ENCODE data around the gene WAPL. TPM values are rescaled to one million over a fixed set of nuclear protein-coding genes. Genes with fewer than 3 reads are reported as not detected.
"Not testable (repeated sequence)": the region's sequence is repeated elsewhere in the genome, so short reads cannot be mapped to it uniquely, and the experiment has no call there.

Gene WAPL
- total and polyA plus RNA-seq, 2 donors (not counting 1 experiment from before 2014, with no cell fraction given): 8.3 to 42.8 TPM

- H3K27me3 Mint-ChIP-seq: peaks cover 4% of the 10 kb centered on the region
- Histone ChIP-seq H3K27ac (ENCODE audit: low read length in 2 of 2) (no peak overlapping the region), H3K79me2 (ENCODE audit: control insufficient read depth, insufficient read depth, low read length) (no peaks in the 10 kb centered on the region), H3K4me2 (replicated peaks; ENCODE audit: low read depth, low read length, poor library complexity, severe bottlenecking) (peak overlapping the region; percentile 44), H3K36me3 (replicated peaks in 1 of 2; ENCODE audit: control extremely low read depth in 1 of 2, control insufficient read depth in 1 of 2, extremely low read depth in 1 of 2, insufficient read depth in 2 of 2, low read length in 1 of 2) (no peaks in the 10 kb centered on the region), H3K9ac (ENCODE audit: low read length) (no peak overlapping the region), H3K4me1 (ENCODE audit: control insufficient read depth in 2 of 2, insufficient read depth in 2 of 2, low read length in 2 of 2) (peaks cover 15 to 21% of the 10 kb centered on the region in 2 donors), H4K20me1 (ENCODE audit: control insufficient read depth, insufficient read depth, low read length, poor library complexity, severe bottlenecking) (no peaks in the 10 kb centered on the region), H3K27me3 (replicated peaks in 1 of 4; ENCODE audit: control extremely low read depth in 1 of 4, control insufficient read depth in 3 of 4, insufficient read depth in 4 of 4, low read length in 3 of 4) (peaks cover 0 to 25% (median 5%) of the 10 kb centered on the region in 4 experiments), H3K9me3 (ENCODE audit: control extremely low read depth in 1 of 3, control insufficient read depth in 2 of 3, insufficient read depth in 1 of 3, low read length in 2 of 3) (peaks cover 0 to 12% (median 0%) of the 10 kb centered on the region in 3 donors), H2AFZ (ENCODE audit: insufficient read depth, low read depth, low read length, poor library complexity, severe bottlenecking) (no peak overlapping the region), H3K4me3 (ENCODE audit: control extremely low read depth in 1 of 5, extremely low read depth in 1 of 5, insufficient read depth in 1 of 5, low read depth in 2 of 5, low read length in 4 of 5) (no peak overlapping the region)
- peak; percentile 32 for DNase-seq
- CTCF ChIA-PET: no interaction called here
- peak overlapping the region; percentile 71 for H3K27ac Mint-ChIP-seq
- ATAC-seq (ENCODE audit: low read depth): no peak
- intact Hi-C loops (cut with micrococcal nuclease): no loop called here
- H3K9me3 Mint-ChIP-seq (ENCODE audit: insufficient read depth): no peaks in the 10 kb centered on the region
- H3K4me1 Mint-ChIP-seq: peaks cover 14% of the 10 kb centered on the region
- 27% methylated on average over 4 of the region's 7 CpGs for WGBS (ENCODE audit: insufficient coverage)
- H3K4me3 Mint-ChIP-seq: peak overlapping the region; percentile 54
- TF ChIP-seq EZH2 (IDR thresholded peaks at IDR 0.05; ENCODE audit: borderline replicate concordance, insufficient read depth, low read depth, low read length, poor library complexity, severe bottlenecking) (no peak), CTCF (IDR thresholded peaks at IDR 0.05) (no peak)
- POLR2A ChIA-PET: no interaction called here
These were observed 17.0 kb upstream of the WAPL start for GRCh38 chr10:86538547-86538946.

- DNase-seq; H3K9ac ChIP-seq (ENCODE audit: low read length); H4K20me1 ChIP-seq (ENCODE audit: control insufficient read depth, insufficient read depth, low read length, poor library complexity, severe bottlenecking); H3K9me3 Mint-ChIP-seq (ENCODE audit: insufficient read depth); ATAC-seq (ENCODE audit: low read depth); H3K4me3 Mint-ChIP-seq; H3K27ac Mint-ChIP-seq; H3K36me3 ChIP-seq (replicated peaks in 1 of 2; ENCODE audit: control extremely low read depth in 1 of 2, control insufficient read depth in 1 of 2, extremely low read depth in 1 of 2, insufficient read depth in 2 of 2, low read length in 1 of 2); H3K27me3 Mint-ChIP-seq; POLR2A ChIA-PET; H2AFZ ChIP-seq (ENCODE audit: insufficient read depth, low read depth, low read length, poor library complexity, severe bottlenecking); H3K27ac ChIP-seq (ENCODE audit: low read length in 2 of 2); H3K4me3 ChIP-seq (ENCODE audit: control extremely low read depth in 1 of 5, extremely low read depth in 1 of 5, insufficient read depth in 1 of 5, low read depth in 2 of 5, low read length in 4 of 5); H3K4me2 ChIP-seq (replicated peaks; ENCODE audit: low read depth, low read length, poor library complexity, severe bottlenecking); H3K79me2 ChIP-seq (ENCODE audit: control insufficient read depth, insufficient read depth, low read length); intact Hi-C loops (cut with micrococcal nuclease): not testable (repeated sequence)
- WGBS (ENCODE audit: insufficient coverage): 100% methylated on average over 4 of the region's 8 CpGs
- H3K4me1 Mint-ChIP-seq: peaks cover 14% of the 10 kb centered on the region
- Histone ChIP-seq H3K27me3 (replicated peaks in 1 of 4; ENCODE audit: control extremely low read depth in 1 of 4, control insufficient read depth in 3 of 4, insufficient read depth in 4 of 4, low read length in 3 of 4) (peaks cover 0 to 25% (median 5%) of the 10 kb centered on the region in 4 experiments), H3K4me1 (ENCODE audit: control insufficient read depth in 2 of 2, insufficient read depth in 2 of 2, low read length in 2 of 2) (peaks cover 15 to 21% of the 10 kb centered on the region in 2 donors), H3K9me3 (ENCODE audit: control extremely low read depth in 1 of 3, control insufficient read depth in 2 of 3, insufficient read depth in 1 of 3, low read length in 2 of 3) (peaks cover 0 to 12% (median 0%) of the 10 kb centered on the region in 3 donors)
- CTCF ChIA-PET: interaction anchor here (1.0 kb wide), 1 partner anchor 48 kb away, joined by 3 read pairs; no protein-coding TSS in a partner anchor
These were observed 16.4 kb upstream of the WAPL start for GRCh38 chr10:86538040-86538439.
